ENCODE measurements around the gene OGFOD3.
A peak's percentile ranks its signal among the peaks of the same experiment; 100 is the strongest.
"Not testable (repeated sequence)": the region's sequence is repeated elsewhere in the genome, so short reads cannot be mapped to it uniquely, and the experiment has no call there.

Gene OGFOD3

GRCh38 chr17:82386255-82386831 lies 32.0 kb downstream of the OGFOD3 start:
- DNase-seq: no peak

- DNase-seq: no peak
These were observed 32.7 kb downstream of the OGFOD3 start for GRCh38 chr17:82385559-82386254.

GRCh38 chr17:82384730-82385481 lies 33.5 kb downstream of the OGFOD3 start:
- peak; percentile 85 for DNase-seq

GRCh38 chr17:82384051-82384729 lies 34.2 kb downstream of the OGFOD3 start:
- DNase-seq: peak; percentile 57

- peak; percentile 13 for DNase-seq
These were observed 35.0 kb downstream of the OGFOD3 start for GRCh38 chr17:82383411-82383810.

GRCh38 chr17:82382933-82383255 lies 35.5 kb downstream of the OGFOD3 start:
- DNase-seq: no peak

GRCh38 chr17:82382220-82382932 lies 36.0 kb downstream of the OGFOD3 start:
- not testable (repeated sequence) for DNase-seq

GRCh38 chr17:82381703-82382009 lies 36.7 kb downstream of the OGFOD3 start:
- DNase-seq: not testable (repeated sequence)

GRCh38 chr17:82380860-82381702 lies 37.3 kb downstream of the OGFOD3 start:
- DNase-seq: peak; percentile 10

- DNase-seq: no peak
These were observed 39.7 kb downstream of the OGFOD3 start for GRCh38 chr17:82378741-82379021.

- DNase-seq: no peak
These were observed 40.3 kb downstream of the OGFOD3 start for GRCh38 chr17:82377924-82378740.

- not testable (repeated sequence) for DNase-seq
These were observed 41.1 kb downstream of the OGFOD3 start for GRCh38 chr17:82377294-82377693.

GRCh38 chr17:82376042-82376730 lies 42.2 kb downstream of the OGFOD3 start:
- no peak for DNase-seq

- DNase-seq: no peak
These were observed 42.9 kb downstream of the OGFOD3 start for GRCh38 chr17:82375359-82376041.

- no peak for DNase-seq
These were observed 43.6 kb downstream of the OGFOD3 start for GRCh38 chr17:82374626-82375331.

- DNase-seq: no peak
These were observed 44.4 kb downstream of the OGFOD3 start for GRCh38 chr17:82373731-82374625.

GRCh38 chr17:82373072-82373452 lies 45.3 kb downstream of the OGFOD3 start:
- not testable (repeated sequence) for DNase-seq

Data from NCI-H345 (cell line).